Retinal pigment epithelial cell (primary cell): ENCODE data around the gene CMTR2.

Experiments
- DNase-seq: peaks from one replicate; pipeline ENCODE4 v3.0.0-alpha.2; 2010; ENCODE audit warnings: low read depth
- H3K4me3 ChIP-seq: 2 replicates; pipeline ENCODE4 v1.5.1; 2011; ENCODE audit warnings: mild to moderate bottlenecking, low read length, control low read depth, moderate library complexity
- CTCF ChIP-seq: conservative IDR thresholded peaks from 2 replicates; pipeline ENCODE4 v1.5.1; 2011; ENCODE audit warnings: low read depth, low read length, control low read depth, inconsistent platforms

The CMTR2 gene

GRCh38 chr16:71288890-71289731 is at the start of gene CMTR2:
TSS of gene CMTR2 (minus strand) at chr16:71289402. CDS start at chr16:71285920, 3,482 bp downstream.
- peak within 1 kb of the TSS; percentile 62 for H3K4me3 ChIP-seq
- DNase-seq = peak; percentile 85
- TF ChIP-seq CTCF = no peak

- H3K4me3 ChIP-seq = no peak overlapping the region
- DNase-seq = no peak
- no peak for TF ChIP-seq CTCF
Observed at GRCh38 chr16:71338632-71339031, 49.4 kb upstream of the CMTR2 start.

- no peak for TF ChIP-seq CTCF
- no peak for DNase-seq
- no peak overlapping the region for H3K4me3 ChIP-seq
Observed at GRCh38 chr16:71338193-71338592, 49.0 kb upstream of the CMTR2 start.

DNA sequence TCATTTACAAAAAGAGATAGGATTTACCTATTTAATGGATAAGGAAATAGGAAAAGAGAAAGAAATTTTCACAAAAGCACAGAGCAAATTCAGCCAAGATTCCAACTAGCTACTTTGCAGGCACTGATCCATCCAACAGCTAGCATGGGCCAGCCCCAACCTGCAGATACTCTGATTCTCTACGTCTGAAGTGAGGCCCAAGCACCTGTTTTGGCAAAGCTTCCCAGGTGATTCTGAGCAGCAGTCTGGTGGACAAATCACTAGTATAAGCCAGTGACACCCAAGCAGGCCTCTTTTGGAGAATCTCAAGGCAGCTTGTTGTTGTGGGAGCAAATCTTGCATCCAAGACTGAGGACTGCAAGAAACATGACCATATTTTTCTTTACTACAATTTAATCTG is 48.4 kb upstream of the CMTR2 start:
- no peak for TF ChIP-seq CTCF
- no peak overlapping the region for H3K4me3 ChIP-seq
- no peak for DNase-seq

DNA sequence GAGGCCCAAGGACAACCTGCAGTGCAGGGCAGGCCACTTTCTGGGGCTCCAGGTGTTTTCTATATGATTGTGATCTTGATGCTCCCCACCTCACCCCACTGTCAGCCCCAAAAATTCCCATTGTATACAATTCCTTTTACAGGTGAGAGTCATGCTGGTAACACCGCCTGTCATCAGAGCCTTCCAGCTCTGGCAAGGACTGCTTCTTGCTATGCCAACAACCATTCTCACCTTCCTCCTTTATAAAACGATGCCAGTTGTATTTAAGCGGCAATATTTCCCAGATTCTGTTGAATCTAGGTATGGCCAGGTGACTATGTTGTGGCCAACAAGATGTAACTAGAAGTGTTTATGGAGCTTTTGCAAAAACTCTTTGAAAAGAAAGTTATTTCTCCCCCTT is 38.9 kb upstream of the CMTR2 start:
- DNase-seq = no peak
- TF ChIP-seq CTCF = no peak
- no peak overlapping the region for H3K4me3 ChIP-seq

DNA sequence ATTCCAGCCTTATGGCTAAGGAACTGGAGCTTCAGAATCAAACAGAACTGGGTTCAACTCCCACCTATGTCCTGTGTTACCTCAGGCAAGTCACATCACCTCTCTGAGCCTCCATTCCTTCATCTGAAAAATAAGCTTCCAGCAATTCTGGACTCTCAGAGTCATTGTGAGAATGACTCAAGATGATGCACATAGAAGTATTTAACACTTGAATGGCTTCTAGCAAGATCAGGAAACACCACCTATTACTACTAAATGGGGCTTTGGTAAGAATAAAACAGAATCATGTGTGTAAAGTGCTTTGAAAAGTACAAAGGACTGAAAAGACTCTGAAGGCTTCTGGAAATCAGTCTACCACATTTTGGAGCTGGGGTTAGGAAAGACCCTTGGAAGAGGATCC is 38.5 kb upstream of the CMTR2 start:
- H3K4me3 ChIP-seq = no peak overlapping the region
- TF ChIP-seq CTCF = no peak
- DNase-seq = no peak

GRCh38 chr16:71319999-71320398 is 30.8 kb upstream of the CMTR2 start:
- TF ChIP-seq CTCF = no peak
- DNase-seq = no peak

More at GRCh38 chr16:71319999-71320398, 30.8 kb upstream of the CMTR2 start:
- H3K4me3 ChIP-seq = no peak overlapping the region
